Left lung (tissue), 10 donors: Measurements from ENCODE around the gene AKNA. TPM values are rescaled to one million over a fixed set of nuclear protein-coding genes. Genes with fewer than 3 reads are reported as not detected.

Experiments
- ATAC-seq: fragments of 200-7000 bp; cut with Tn5 transposase; one replicate; pipeline ENCODE4 v1.9.1; 2020; ENCODE audit warnings: moderate library complexity
- DNase-seq, 4 donors: peaks; one replicate each; pipeline ENCODE4 v3.0.0-alpha.2; 2013 to 2020
- H3K27ac ChIP-seq, 2 donors: fragments of 200-600 bp; sonication (generic) in 1 of 2; one replicate each; pipeline versions ENCODE4 v1.5.0 to v1.8.0; 2020 to 2021
- H3K27me3 ChIP-seq, 2 donors: fragments of 200-600 bp; sonication (generic) in 1 of 2; one replicate each; pipeline versions ENCODE4 v1.5.0 to v1.8.0; 2020 to 2021
- H3K36me3 ChIP-seq, 2 donors: fragments of 200-600 bp; sonication (generic) in 1 of 2; one replicate each; pipeline versions ENCODE4 v1.5.0 to v1.8.0; 2020 to 2021
- H3K4me1 ChIP-seq, 2 donors: fragments of 200-600 bp; one replicate each; pipeline ENCODE4 v1.8.0; 2021
- H3K4me3 ChIP-seq, 2 donors: fragments of 200-600 bp; sonication (generic) in 1 of 2; one replicate each; pipeline versions ENCODE4 v1.5.0 to v1.8.0; 2020 to 2021; ENCODE audit warnings: mild to moderate bottlenecking in 1 of 2
- H3K9me3 ChIP-seq, 2 donors: fragments of 200-600 bp; sonication (generic) in 1 of 2; one replicate each; pipeline versions ENCODE4 v1.5.0 to v1.8.0; 2020 to 2021
- intact Hi-C, 2 donors: fragments of 100-400 bp; cut with DNase I; formaldehyde crosslinking; loops; one replicate each; pipeline versions ENCODE4 v1.11.2 to v1.14.2; 2022
- polyA plus RNA-seq, 6 donors: library from polyadenylated mRNA; unstranded; fragments of 120-200 nt; gene quantifications; one replicate each; pipeline ENCODE4 v1.2.1, GENCODE V29; 2013; ENCODE audit not compliant: insufficient read length in 6 of 6
- total RNA-seq, 2 donors: library from RNA; stranded (reverse); fragmentation: NEBNext Ultra II Directional; extraction: Animal tissue kit (Norgen Biotek cat#: 25700); gene quantifications; one replicate each; pipeline ENCODE4 v1.2.1, GENCODE V29; 2021
- TF ChIP-seq, protein P1 (sequence below), 2 donors: fragments of 200-600 bp; sonication (generic) in 1 of 2; IDR thresholded peaks; one replicate each; pipeline versions ENCODE4 v1.5.0 to v1.8.0; 2021; ENCODE audit warnings: antibody characterized with exemption in 2 of 2
- donor health status: DM: no; HTN: yes; CAD: no.
- donor health status: DM: no; HTN: no; CAD: no.

The AKNA gene
- total and polyA plus RNA-seq, 8 donors, result 25.1 to 55.3 (median 36.7) TPM

DNA sequence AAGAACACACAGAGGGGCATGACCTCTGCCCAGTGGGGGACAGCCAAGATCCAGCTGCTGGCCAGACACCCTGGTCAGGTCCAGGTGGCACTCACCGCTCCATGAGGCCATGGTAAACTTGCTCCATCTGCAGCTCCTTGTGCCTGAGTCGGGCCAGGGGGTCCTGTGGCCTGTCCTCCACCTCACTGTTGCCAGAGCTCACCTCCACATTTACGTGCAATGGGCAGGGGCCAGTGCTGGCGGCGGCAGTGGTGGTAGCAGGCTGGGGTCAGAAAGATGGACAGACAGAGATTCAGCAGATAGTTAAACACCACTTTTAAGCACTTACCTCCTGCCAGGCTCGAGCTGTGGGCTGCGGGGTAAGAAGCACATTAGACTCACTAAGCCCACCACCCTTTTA lies 28.0 kb downstream of the AKNA start:
- no peaks in the 10 kb centered on the region for H3K27me3 ChIP-seq
- DNase-seq, result no peak
- no peak for ATAC-seq
- H3K36me3 ChIP-seq, result peaks cover 0 to 94% of the 10 kb centered on the region in 2 donors
- H3K27ac ChIP-seq, result no peak overlapping the region
- intact Hi-C loops, result no loop called here
- no peaks in the 10 kb centered on the region for H3K9me3 ChIP-seq
- TF ChIP-seq, protein P1, sequence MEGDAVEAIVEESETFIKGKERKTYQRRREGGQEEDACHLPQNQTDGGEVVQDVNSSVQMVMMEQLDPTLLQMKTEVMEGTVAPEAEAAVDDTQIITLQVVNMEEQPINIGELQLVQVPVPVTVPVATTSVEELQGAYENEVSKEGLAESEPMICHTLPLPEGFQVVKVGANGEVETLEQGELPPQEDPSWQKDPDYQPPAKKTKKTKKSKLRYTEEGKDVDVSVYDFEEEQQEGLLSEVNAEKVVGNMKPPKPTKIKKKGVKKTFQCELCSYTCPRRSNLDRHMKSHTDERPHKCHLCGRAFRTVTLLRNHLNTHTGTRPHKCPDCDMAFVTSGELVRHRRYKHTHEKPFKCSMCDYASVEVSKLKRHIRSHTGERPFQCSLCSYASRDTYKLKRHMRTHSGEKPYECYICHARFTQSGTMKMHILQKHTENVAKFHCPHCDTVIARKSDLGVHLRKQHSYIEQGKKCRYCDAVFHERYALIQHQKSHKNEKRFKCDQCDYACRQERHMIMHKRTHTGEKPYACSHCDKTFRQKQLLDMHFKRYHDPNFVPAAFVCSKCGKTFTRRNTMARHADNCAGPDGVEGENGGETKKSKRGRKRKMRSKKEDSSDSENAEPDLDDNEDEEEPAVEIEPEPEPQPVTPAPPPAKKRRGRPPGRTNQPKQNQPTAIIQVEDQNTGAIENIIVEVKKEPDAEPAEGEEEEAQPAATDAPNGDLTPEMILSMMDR (IDR thresholded peaks at IDR 0.05), result no peak
- peaks cover 0 to 16% of the 10 kb centered on the region in 2 donors for H3K4me1 ChIP-seq
- H3K4me3 ChIP-seq, result no peak overlapping the region

DNA sequence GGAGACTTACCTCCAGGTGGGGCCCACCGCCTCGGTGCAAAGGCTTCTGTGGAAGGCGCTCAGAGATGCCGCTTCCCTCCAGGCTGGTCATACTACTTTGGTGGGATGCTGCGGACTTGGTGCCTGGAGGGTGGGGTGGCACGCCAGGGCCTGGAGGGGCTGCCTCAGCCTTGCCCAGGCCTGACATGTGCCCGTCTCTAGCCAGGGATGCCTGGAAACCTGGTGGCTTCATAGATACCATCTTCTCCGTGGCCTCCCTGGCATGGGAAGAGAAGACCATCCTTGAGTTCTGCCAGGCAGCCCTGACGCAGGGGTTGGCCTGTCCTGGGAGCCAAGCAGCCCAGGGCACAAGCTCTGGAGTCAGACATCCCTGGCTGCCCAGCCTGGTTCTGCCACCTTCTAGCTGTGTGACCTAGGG lies 29.9 kb downstream of the AKNA start:
- no peaks in the 10 kb centered on the region for H3K4me1 ChIP-seq
- intact Hi-C loops, result no loop called here
- no peaks in the 10 kb centered on the region for H3K27me3 ChIP-seq
- no peaks in the 10 kb centered on the region for H3K9me3 ChIP-seq
- H3K4me3 ChIP-seq, result no peak overlapping the region
- no peak for ATAC-seq
- H3K27ac ChIP-seq, result no peak overlapping the region
- H3K36me3 ChIP-seq, result peaks cover 0 to 100% of the 10 kb centered on the region in 2 donors
- TF ChIP-seq, protein P1 (IDR thresholded peaks at IDR 0.05), result no peak
- DNase-seq, result no peak

DNA sequence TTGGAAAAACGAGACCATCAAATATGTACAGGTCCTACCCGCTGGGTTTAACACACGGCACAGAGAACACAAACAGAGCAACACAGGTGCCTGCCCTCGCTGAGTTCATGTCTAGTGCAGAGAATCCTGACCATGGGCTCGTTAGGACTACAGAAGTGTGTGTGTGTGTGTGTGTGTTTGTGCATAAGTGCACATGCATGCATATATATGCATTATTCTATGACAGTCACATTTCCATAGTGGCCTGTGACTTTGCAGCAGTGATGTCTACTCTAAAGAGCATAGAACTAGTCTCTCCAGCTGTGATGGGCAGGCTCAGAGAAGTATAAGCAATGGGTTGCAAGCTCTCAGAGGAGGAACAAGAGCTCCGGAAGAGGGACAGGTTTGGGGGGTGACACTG lies 30.4 kb downstream of the AKNA start:
- intact Hi-C loops, result no loop called here
- DNase-seq (no peak), ATAC-seq (no peak)
- H3K27me3 ChIP-seq, result no peaks in the 10 kb centered on the region
- H3K4me3 ChIP-seq, result no peak overlapping the region
- no peak overlapping the region for H3K27ac ChIP-seq
- TF ChIP-seq, protein P1 (IDR thresholded peaks at IDR 0.05), result no peak
- no peaks in the 10 kb centered on the region for H3K4me1 ChIP-seq
- no peaks in the 10 kb centered on the region for H3K9me3 ChIP-seq
- peaks cover 0 to 100% of the 10 kb centered on the region in 2 donors for H3K36me3 ChIP-seq

DNA sequence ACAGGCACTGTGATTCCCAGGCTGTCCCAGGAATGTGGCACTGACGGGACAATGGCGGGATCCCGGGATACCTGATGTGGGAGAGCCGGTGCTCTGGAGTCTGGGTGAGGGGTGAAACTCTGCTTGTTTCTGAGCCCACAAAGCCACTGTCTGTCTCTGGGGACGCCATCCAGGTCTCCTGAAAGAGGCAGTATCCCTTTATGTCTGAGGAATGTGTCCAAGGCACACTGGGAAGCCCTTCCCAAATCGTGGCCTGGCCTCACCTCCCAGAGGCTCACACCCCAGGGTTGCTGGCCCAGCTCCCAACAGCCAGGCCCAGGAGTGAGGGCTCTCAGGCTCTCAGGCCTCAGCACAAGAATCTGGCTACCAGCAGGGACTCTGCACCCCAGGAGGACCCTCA lies 31.0 kb downstream of the AKNA start:
- Histone ChIP-seq H3K27me3 (no peaks in the 10 kb centered on the region), H3K36me3 (peaks cover 0 to 100% of the 10 kb centered on the region in 2 donors), H3K4me1 (no peaks in the 10 kb centered on the region), H3K4me3 (no peak overlapping the region), H3K27ac (no peak overlapping the region), H3K9me3 (no peaks in the 10 kb centered on the region)
- TF ChIP-seq, protein P1 (IDR thresholded peaks at IDR 0.05), result no peak
- DNase-seq (no peak), ATAC-seq (no peak)
- intact Hi-C loops, result no loop called here

DNA sequence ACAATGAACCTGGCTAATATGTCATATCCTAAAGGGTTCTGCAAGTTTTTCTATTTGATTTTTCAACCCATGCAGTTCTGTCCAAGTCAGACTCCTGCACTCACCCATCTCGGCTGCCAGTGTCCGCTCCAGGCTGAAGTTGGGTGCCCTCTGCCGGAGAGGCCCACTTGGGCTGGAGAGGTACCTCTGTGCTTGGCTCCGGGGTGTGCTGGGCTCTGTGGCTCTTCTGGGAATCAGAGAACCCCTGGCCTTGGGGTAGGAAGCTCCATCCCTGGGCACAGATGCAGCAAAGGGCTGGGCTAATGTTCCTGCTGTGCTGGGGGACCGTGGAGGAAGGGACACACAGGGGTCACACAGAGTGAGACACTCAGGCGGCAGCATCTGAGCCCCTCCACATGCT lies 32.0 kb downstream of the AKNA start:
- Histone ChIP-seq H3K4me1 (peaks cover 0 to 4% of the 10 kb centered on the region in 2 donors), H3K4me3 (no peak overlapping the region), H3K36me3 (peaks cover 0 to 100% of the 10 kb centered on the region in 2 donors), H3K27me3 (no peaks in the 10 kb centered on the region), H3K27ac (no peak overlapping the region), H3K9me3 (no peaks in the 10 kb centered on the region)
- DNase-seq (no peak), ATAC-seq (no peak)
- TF ChIP-seq, protein P1 (IDR thresholded peaks at IDR 0.05), result no peak
- intact Hi-C loops, result no loop called here
